GM21360 (cell line): ENCODE data around the gene MINK1.
"Not testable (repeated sequence)": the region's sequence is repeated elsewhere in the genome, so short reads cannot be mapped to it uniquely, and the experiment has no call there.

Source experiments
- ATAC-seq: cut with Tn5 transposase; IDR thresholded peaks from one replicate; pipeline ENCODE4 v1.9.1; 2021; ENCODE audit warnings: mild to moderate bottlenecking, moderate library complexity; ENCODE audit not compliant: unreplicated experiment

Gene MINK1

DNA sequence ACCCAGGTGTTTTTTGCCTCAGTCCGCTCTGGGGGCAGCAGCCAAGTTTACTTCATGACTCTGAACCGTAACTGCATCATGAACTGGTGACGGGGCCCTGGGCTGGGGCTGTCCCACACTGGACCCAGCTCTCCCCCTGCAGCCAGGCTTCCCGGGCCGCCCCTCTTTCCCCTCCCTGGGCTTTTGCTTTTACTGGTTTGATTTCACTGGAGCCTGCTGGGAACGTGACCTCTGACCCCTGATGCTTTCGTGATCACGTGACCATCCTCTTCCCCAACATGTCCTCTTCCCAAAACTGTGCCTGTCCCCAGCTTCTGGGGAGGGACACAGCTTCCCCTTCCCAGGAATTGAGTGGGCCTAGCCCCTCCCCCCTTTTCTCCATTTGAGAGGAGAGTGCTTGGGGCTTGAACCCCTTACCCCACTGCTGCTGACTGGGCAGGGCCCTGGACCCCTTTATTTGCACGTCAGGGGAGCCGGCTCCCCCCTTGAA, 64.1 kb downstream of the MINK1 start:
- ATAC-seq: no peak

DNA sequence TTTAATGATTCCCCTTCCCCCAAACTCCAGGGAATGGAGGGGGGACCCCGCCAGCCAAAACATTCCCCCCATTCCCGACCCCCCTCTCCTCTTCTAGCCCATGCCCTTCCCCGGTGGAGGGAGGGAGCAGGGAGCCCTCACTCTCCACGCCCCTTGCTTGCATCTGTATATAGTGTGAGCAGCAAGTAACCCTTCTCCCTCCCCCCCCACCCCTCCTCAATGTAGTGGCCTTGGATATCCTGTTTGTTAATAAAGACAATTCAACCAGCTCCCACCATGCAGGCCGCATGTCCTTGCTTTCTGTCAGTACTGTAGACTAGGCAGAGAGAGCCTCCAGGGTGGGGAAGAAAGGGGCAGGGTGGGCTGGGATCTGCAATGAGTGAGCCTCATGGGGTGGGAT, 64.6 kb downstream of the MINK1 start:
- no peak for ATAC-seq

DNA sequence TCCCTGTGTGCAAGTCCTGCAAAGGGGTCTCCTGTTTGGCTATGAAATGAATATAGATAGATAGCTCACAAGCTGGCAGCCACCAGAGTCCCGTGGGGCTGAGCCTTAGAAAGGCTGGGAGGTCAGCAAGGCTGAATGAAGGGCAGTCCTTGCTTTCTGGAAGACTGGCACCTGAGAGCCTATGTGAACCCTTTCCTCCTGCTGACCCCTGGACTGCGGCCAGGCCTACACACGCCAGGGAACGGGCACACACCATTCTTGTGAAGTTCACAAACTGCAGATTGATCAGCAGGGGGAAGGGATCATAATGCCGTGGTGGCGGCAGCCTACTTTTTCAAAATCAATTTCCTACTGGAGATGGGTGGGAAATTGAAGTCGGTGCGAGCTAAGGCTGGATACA, 65.2 kb downstream of the MINK1 start:
- ATAC-seq: no peak

DNA sequence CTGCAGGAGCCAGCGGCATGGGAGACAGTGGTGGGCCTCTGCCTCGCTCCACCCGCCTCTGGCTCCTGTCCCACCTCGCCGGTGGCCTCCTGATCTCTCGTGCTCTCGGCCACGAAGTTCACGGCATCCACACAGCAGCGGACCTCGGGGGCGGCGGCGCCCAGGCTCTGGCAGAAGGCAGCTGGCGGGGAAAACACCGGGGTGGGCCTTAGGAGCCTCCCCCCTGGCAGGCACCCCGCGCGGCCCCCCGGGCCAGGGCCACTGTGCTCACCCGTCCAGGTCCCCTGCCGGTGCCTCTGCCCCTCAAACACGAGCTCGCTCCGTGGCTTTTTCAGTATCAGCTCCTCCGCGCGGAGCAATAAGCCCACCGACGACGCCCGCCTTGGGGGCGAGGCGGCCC, 65.8 kb downstream of the MINK1 start:
- no peak for ATAC-seq

DNA sequence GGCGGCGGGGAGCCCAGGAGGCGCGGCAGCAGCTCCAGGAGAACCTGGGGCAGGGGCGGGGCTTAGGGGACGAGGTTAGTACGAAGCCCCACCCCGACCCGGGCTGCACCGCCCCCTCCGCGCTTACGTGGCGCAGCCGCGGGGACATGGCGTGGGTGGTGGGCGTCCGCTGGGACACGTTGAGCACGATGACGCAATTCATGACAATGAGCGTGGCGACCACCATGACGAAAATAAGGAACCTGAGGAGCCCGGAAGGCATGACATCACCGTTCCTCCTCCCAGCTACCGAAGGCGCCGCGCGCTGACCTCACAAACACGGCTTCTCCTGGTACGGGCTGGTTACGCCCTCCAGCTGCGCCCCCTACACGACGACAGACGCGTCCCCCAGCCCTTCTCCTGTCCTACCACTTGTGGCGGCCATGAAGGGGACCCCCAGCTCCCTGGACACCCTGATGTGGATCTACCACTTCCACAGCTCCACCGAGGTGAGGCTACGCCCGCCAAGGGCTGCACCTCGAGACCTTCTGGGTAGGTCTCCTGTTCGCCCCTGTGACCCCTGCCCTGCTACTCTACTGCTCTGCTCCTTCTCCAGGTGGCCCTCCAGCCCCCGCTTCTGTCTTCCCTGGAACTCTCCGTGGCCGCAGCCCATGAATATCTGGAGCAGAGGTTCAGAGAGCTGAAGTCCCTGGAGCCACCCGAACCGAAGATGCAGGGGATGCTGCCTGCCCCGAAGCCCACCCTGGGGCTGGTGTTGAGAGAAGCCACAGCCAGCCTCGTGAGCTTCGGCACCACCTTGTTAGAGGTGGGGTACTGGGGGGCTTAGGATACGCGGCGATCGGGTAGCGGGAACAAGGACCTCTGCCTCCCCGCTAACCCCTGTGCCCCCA, 66.4 kb downstream of the MINK1 start, which contains the start of gene C17orf107:
Gene C17orf107, plus strand, starts transcription at position 196 of the 890 bp plus-strand sequence. Its CDS starts 227 bp downstream, at position 423.
- no peak for ATAC-seq

DNA sequence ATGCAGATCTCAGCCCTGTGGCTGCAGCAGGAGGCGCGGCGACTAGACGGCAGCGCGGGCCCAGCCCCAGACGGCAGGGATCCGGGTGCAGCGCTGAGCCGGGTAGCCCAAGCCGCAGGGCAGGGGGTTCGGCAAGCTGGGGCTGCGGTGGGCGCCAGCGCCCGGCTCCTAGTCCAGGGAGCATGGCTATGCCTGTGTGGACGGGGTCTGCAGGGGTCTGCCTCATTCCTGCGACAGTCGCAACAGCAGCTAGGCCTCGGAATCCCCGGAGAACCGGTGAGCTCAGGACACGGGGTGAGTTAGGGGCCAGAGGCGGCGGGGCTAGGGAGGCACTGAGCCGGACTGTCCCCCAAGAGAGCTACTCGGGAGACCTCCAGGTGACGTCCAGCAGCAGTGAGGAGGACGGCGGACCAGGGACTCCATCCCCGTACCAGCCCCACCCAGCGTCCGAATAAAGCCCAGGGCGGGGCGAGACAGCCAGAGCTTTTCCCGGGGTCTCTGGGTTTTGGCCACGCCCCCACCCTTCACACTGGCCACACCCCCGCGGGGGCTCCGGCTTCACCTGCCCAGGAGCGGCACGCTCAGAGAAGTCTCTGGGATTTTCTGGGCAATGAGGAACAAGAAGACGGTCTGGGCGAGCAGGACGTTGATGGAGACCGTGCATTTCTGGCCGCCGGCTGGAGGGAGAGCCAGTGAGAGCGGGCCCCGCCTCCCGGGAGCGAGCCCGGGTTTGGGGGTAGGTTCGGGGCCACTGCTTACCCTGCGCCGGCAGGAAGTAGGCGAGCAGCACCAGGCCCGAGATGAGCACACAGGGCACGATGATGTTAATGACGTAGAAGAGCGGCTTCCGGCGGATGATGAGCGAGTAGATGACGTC, 67.3 kb downstream of the MINK1 start:
- no peak for ATAC-seq

DNA sequence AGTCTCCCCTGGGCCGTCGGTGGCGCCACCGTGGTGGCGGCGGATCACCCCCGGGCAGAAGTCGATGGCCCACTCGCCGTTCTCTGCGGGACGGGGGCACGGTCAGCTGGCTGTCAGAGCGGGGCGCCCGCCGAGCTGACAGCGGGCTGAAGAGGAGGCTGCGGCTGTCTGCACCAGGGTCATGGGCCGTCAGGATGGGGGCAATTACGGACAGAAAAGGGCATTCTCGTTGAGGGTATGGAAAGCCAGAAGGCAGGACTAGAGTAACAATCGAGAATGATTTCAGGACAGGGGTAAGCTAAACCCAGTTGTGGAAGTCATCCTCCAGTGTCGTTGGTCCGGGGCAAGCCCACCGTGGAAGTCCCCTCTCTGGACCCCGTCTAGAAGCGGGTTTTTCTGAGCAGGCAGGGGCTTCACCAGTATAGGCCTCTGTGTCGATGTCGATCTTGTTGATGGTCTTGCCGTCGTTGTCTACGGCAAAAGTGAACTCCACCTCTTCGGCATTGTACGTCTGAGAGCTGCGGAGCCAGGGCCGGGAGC, 68.0 kb downstream of the MINK1 start:
- ATAC-seq: no peak

DNA sequence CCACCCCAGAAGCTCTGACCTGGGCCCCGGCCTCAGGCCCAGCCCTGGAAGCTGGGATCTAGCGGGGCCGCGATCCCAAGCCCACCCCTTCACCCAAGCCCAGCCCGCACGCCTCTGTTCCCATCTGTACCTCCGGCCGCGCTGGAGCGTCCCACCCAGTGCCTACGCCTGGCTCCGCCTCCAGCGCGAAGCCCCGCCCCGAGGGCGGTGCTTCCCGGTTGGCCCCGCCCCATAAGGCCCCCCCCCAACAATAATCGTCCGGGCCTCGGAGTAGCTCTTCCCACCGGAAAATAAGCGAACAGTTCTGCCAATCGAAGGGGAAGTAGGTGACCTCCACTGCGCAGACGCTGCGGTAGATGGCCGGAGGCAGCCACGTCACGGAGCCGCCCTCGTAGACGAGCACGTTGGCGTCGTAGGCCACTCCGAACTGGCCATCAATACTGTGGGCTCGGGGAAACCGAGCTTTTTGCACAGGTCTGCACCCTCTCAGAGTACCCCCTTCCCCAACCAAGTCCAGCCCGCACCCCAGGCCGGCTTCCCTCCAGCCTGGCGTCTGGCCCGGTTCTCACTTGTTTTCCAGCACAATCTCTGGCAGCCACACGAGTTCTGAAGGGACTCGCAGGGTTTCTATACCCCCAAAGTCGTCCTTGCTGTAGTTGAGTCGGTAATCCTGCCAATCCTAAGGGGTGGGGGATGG, 68.7 kb downstream of the MINK1 start:
- no peak for ATAC-seq

DNA sequence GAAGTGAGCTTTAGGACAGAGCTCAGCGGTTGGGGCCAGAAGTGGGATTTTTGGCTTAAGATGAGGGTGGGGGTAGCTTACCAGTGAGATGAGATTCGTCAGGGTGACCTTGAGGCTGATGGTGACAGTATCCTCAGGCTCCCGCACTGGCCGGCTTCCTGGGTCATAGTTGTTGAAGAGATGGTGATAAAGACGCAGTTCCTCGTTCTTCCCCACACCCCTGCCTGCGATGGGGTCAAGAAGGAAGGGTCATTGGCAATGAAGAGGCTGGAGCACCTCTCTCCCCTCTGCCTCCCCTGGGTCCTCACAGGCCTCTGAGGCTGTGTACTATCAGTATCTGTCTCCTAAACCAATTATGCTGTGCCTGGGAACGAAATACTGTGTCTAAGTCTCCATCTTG, 69.4 kb downstream of the MINK1 start:
- ATAC-seq: no peak

DNA sequence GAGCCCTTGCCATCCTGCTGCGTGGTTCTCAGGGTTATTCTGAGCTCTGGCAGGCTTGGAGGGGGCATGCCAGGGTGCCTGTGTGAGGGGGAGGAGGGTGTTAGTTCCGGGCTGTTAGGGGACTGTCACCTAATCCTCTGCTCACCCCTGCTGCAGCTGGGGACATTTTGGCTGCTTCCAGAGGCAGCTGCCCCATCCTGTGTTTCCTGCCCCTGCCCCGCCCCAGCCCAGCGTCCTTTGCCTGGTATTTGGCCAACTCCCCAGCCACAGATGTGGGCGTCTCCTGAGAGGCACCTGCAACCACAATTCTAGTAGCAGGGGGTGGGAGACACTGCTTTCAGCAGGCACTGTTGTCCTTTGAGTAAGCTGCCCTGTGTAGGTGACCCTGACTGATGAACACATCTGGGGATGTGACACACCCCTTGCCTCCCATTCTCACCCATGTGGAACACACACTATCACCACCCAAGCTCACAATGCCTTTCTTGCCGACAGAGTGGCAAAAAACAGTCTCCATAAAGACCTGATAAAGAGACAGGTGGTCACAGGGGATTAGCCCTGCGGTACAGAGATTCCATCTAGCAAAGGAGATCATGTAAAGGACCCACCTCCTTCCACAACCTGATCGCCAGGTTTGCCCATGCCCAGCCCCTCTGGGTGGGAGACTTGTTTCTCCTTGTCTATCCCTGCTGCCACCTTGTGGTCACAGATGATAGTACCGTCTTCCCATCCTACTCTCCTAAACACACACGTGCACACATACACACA, 70.1 kb downstream of the MINK1 start, which contains the start of gene CHRNE:
Gene CHRNE, minus strand, starts transcription at position 48 of the 768 bp plus-strand sequence. Its CDS starts 35 bp downstream, at position 13.
- ATAC-seq: no peak

DNA sequence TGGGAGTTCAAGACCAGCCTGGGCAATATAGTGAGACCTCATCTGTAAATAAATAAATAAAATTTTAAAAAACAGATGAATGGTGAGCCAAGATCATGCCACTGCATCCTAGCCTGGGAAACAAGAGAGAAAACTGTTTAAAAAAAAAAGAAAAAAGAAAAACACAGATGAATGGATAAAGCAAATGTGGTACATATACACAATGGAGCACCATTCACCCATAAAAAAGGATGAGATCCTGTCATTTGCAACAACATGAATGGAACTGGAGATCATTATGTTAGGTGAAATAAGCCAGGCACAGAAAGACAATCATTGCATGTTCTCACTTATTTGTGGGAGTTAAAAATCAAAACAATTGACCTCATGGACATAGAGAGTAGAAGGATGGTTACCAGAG, 73.5 kb downstream of the MINK1 start:
- ATAC-seq: not testable (repeated sequence)

DNA sequence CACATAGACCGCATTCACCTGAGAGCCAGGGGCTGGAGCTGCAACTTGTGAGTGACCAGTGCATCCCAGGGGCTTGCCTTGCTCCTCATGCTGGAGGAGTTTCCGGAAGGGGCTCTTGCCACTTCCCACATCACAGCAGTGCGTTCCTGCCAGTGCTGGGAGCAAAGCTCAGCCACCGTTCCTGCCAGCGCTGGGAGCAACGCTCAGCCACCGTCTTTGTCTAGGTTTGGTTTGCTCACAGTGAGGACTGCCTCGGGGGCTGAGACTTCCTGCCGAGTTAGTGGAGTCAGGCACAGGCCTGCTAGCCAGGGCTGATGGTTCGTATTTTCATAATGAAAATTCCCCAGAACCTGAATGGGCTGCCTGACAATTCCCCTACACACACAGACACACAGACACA, 75.2 kb downstream of the MINK1 start:
- ATAC-seq: no peak

DNA sequence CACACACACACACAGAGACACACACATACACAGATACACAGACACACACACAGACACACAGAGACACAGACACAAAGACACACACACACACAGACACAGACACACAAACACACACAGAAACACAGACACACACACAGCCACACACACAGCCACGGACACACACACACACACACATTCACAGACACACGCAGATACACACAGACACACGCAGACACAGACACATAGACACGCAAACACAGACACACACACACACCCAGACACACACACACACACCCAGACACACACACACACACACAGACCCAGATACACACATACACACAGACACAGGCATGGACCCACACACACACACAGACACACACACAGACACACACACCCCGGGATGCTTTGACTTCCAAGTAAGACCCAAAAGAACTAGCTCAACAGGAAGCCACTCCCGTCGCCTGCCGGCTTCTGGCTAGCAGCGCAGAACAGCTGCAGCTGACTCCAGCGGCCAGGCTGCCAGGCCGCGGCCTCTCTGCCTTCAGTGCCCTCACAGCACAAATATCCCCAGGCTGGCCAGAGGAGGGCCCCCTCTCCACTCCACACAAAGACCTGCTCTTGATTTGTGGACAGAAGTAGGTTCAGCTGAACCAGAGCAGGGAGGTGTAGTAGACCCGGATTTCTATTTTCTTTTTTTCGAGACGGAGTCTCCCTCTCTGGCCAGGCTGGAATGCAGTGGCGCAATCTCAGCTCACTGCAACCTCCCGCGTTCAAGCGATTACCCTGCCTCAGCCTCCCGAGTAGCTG, 75.8 kb downstream of the MINK1 start:
- no peak for ATAC-seq

DNA sequence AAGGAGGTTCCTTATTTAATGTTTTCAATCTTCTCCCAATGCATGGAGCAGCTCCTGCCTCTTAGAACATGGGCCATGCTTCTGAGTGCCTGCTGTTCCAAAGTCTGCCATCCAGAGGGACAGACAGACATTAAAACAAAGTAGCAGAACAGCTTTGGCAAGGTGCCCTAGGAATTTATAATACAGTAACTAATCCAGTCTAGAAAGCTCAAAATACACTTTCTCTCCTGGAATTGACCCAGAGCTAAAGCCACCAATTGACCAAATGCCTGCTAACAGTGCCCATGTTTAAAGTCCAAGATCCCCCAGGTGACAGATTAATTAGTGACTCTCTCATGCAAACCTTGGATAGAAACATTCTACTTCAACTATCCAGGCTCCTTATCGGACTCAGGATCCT, 80.9 kb downstream of the MINK1 start:
- no peak for ATAC-seq

DNA sequence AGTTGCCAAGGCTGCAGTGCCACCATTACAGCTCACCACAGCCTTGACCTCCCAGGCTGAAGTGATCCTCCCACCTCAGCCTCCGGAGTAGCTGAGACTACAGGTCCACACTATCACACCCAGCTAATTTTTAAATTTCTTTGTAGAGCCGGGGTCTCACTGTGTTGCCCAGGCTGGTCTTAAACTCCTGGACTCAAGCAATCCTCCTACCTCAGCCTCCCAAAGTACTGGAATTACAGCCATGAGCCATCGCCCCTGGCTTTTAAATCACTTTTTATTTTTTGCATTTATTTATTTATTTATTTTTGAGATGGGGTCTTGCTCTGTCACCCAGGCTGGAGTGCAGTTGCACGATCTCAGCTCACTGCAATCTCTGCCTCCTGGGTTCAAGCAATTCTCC, 81.4 kb downstream of the MINK1 start:
- ATAC-seq: not testable (repeated sequence)

DNA sequence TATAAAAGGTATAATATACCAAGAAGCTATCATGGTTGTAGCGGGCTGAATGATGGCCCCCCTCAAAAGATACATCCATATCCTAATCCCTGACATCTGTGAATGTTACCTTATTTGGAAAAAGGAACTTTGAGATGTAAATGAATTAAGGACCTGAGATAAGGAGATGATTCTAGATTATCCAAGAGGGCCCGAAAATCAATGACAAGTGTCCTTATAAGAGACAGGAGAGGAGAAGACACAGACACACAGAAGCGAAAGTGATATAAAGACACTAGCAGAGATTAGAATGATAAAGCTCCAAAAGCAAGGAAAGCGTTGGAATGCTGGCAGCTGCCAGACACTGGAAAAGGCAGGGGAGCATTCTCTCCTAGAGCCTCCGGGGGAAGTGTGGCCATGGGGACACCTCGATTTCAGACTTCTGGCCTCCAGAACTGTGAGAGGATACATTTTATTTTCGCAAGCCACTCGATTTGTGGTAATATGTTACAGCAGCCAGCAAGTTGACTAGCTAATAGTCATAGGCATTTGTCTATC, 86.4 kb downstream of the MINK1 start:
- ATAC-seq: no peak

DNA sequence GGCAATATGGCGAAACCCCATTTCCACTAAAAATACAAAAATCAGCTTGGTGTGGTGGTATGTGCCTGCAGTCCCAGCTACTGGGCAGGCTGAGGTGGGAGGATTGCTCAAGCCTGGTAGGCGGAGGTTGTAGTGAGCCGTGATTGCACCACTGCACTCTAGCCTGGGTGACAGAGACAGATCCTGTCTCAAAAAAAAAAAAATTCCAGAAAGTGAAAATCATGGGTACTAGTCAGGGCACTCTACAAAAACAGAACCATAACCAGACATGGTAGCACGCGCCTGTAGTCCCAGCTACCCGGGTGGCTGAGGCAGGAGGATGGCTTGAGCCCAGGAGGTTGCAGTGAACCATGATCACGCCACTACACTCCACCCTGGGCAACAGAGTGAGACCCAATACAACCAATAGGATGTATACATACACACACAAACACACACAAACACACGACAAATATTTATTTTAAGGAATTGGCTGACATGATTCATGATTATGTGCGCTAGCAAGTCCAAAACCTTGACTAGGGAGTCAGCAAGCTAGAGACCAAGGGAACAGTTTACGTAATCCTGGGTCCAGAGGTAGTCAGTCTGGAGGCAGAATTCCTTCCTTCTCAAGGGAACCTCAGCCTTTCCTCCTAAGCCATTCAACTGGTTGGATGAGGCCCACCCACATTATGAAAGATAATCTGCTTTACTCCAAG, 87.4 kb downstream of the MINK1 start:
- ATAC-seq: no peak

DNA sequence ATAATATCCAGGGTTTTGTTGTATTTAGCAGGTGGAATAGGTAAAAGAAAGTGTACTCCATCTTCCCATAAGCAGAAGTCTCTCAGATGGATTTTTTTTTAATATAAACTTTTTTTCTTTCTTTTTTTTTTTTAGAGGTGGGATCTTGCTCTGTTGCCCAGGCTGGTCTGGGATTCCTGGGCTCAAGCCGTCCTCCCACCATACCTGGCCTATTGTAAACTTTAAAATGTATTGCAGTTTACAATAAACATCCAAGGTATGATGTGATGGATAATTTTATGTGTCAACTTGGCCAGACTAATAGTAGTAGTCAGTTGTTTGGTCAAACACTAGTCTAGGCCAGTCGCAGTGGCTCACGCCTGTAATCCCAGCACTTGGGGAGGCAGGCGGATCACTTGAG, 88.2 kb downstream of the MINK1 start:
- no peak for ATAC-seq
